Stimulated activated CD8-positive, alpha-beta memory T cell treated with anti-CD3 and anti-CD28 coated beads, Interleukin-15, amount 100 ng/mL, for 1 hour (primary cell): ENCODE data around the gene ANKIB1.
A peak's percentile ranks its signal among the peaks of the same experiment; 100 is the strongest.
"Not testable (repeated sequence)": the region's sequence is repeated elsewhere in the genome, so short reads cannot be mapped to it uniquely, and the experiment has no call there.

Source experiments
- DNase-seq: peaks from one replicate; pipeline ENCODE4 v3.0.0-alpha.2; 2020; ENCODE audit warnings: low read depth

ANKIB1 gene, protein sequence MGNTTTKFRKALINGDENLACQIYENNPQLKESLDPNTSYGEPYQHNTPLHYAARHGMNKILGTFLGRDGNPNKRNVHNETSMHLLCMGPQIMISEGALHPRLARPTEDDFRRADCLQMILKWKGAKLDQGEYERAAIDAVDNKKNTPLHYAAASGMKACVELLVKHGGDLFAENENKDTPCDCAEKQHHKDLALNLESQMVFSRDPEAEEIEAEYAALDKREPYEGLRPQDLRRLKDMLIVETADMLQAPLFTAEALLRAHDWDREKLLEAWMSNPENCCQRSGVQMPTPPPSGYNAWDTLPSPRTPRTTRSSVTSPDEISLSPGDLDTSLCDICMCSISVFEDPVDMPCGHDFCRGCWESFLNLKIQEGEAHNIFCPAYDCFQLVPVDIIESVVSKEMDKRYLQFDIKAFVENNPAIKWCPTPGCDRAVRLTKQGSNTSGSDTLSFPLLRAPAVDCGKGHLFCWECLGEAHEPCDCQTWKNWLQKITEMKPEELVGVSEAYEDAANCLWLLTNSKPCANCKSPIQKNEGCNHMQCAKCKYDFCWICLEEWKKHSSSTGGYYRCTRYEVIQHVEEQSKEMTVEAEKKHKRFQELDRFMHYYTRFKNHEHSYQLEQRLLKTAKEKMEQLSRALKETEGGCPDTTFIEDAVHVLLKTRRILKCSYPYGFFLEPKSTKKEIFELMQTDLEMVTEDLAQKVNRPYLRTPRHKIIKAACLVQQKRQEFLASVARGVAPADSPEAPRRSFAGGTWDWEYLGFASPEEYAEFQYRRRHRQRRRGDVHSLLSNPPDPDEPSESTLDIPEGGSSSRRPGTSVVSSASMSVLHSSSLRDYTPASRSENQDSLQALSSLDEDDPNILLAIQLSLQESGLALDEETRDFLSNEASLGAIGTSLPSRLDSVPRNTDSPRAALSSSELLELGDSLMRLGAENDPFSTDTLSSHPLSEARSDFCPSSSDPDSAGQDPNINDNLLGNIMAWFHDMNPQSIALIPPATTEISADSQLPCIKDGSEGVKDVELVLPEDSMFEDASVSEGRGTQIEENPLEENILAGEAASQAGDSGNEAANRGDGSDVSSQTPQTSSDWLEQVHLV

DNA sequence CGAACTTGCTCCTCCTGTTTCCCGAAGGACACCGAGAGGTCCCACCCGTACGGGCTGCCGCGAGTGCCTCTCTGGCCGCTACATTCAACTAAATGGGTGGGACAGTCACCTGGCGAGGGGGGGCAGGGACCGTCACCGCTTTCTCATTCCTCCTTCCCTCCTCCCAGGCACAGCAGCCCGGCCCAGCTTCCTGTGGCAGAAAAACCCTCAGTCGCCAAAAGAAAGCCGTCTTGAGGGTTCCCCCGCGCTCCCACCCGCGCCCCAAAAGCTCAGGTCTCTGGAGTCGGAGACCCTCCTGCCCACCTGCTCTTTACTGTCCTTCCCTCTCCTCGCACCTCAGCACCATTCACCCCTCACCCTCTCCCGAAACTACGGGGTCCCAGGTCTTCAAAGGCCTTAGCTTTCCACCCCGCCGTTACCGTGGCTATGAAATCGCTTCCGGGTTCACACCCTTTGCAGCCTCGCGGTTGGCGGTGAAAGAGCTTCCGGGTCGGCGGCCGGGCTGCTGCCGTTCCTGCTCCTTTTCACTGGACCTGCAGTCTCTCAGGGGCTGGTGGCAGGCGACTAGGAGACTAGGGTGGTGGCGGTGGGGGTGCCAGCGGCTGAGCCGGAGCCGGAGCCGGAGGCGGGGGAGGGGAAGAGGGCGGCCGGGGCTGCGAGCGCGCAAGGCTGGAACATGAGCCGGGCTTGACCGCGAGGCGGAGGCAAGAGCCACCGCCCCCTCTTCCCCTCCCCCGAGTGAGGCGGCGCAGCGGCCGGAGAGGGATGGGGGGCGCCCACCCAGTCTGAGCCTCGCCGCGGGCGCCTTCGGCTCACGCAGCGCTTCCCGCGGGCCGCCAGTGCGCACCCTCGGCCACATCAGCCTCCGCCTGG, at the start of gene ANKIB1, which contains the start of gene KRIT1:
Gene ANKIB1 (plus strand): TSS at position 488 of the 873 bp plus-strand sequence. CDS start 49,005 bp downstream, outside the sequence.
Gene KRIT1 (minus strand): TSS at position 428 of the 873 bp plus-strand sequence. CDS start 3,779 bp downstream, outside the sequence.
- peak; percentile 73 for DNase-seq

DNA sequence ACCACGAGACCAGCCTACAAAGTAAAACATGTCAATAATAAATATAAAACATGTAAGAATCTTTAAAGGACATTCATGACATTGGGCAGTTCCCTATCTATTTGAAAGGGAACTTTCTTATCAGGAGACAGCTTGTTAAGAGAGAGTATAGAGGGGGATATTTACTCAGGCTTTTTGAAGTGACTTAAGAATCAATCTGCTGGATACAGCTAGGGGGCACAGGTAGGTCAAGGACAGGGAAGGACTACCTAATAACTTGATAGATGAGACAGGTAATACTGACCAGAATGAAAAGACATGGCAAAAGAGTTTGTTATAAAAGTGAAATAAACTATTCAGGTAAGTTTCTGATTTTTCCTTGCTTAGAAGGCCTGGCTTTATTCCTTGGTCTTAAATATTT, 45.0 kb upstream of the ANKIB1 start:
- DNase-seq: no peak

DNA sequence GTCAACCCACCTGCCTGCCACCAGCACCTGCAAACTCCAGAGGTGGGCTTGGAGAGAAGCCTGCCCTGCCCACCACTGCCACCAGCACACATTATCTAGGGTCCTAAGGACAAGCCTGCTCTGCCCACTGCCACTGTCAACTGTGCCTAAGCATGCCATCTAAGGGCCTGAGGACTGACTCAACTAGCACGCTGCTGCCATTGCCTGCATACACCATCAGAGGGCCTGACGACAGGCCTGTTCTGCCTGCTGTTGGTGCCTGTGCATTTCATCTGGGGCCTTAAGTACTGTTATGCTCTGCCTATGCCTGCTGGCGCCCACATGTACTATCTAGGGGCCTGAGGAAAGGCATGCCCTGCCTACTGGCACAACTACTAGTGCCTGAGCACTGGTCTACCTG, 39.8 kb upstream of the ANKIB1 start:
- no peak for DNase-seq

DNA sequence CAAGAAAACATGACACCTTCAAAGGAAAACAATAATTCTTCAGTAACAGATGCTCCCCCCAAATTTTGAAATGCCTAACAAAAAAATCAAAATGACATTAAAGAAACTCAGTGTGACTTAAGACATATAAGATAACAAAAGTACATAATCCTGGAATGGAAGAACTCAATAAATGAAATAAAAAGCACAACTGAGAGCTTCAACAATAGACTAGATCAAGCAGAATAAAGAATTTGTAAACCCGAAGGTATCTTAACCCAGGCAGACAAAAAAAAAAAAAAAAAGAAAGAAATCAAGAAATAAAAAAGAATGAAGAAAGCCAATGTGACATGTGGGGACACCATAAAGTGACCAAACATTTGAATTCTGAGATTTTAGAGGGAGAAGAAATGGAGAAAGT, 39.1 kb upstream of the ANKIB1 start:
- DNase-seq: no peak

DNA sequence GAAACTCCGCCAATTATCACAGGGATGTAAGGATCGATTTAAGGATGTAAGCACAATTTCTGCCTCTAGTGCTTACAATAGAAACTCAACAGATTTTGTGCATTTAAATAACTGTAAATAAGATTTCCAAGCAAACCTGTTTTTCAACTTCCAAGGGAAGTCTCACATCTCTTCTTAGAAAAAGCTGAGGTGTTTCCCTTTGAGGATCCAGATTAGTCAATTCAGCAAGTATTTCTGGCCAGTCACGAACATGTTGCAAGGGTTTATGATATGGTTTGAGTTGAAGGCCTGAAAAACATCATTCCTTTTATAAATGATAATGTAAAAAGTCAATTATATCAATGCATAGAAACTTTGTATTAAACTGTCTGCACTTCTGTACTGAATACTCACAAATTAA, 24.0 kb upstream of the ANKIB1 start:
- DNase-seq: no peak

DNA sequence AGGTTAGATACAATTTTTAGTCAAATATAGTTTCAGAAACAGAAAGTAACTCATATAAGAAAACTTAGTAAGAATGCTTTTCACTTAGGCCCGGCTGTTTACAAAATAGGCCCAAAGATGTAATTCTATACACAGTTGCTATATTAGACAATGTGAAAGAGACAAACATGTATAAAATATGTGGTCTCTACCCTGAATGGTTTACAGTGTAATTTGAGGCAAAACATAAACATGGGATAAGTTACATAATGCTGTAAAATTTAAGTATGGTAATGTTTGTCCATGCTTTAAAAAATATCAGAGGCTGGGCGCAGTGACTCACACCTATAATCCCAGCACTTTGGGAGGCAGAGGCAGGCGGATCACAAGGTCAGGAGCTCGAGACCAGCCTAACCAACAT, 18.8 kb upstream of the ANKIB1 start:
- DNase-seq: no peak

DNA sequence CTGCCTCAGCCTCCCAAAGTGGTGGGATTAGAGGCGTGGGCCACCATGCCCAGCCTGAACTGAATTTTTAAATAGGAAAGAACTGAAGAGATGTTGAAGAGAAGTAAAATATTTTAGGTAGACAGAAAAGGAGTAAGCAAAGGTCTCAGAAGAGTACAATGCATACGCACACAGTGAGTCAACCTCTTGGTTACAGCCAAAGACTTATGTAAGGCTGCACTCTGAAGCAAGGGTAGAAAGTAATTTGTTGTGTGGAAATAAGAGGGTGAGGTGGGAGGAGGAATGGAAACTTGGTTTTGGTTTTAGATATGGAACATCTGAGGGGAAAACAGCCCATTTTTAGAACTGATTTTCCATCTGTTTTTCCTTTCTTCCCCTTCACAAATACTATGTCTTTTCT, 17.7 kb upstream of the ANKIB1 start:
- no peak for DNase-seq

DNA sequence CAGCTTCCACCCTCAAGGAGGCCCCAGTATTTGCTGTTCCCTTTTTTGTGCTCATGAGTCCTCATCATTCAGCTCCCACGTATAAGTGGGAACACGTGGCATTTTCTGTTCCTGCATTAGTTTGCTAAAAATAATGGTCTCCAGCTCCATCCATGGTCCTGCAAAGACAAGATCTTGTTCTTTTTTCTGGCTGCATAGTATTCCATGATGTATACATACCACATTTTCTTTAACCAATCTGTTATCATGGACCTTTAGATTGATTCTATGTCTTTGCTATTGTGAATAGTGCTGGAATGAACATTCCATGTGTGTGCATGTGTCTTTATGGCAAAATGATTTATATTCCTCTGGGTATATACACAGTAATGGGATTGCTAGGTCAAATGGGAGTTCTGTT, 17.0 kb upstream of the ANKIB1 start:
- no peak for DNase-seq

DNA sequence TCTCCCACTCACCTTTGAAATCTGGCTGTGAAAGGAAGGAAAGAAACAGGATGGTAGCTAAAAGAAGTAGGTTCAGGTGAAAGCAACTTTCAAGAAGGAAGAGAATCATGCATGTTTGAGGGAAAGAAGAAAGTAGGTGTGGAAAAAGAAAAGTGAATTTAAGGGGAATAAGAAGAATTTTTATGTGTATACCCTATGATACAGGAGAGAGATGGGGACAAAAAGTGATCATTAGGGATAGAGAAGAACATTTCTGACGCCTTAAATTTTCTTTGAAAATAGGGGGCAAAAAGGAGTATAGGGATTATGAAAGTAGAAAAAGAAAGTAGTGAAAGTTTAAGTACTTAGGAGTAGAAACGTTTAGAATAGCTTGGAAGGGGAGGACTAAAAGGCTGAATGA, 15.2 kb upstream of the ANKIB1 start:
- no peak for DNase-seq

DNA sequence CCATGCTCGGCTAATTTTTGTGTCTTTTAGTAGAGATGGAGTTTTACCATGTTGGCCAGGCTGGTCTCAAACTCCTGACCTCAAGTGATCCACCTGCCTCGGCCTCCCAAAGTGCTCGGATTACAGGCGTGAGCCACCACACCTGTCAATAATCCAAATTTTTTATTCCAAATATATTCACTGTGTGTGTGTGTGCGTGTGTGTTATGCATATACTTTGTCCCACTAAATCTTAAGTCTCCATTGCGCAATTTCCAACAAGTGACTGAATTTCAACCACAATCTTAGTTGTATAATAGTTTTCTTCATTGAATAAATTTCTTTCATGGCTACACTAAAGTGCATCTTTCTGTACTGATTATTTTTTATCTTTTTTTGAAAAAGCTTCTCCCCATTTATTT, 2.8 kb upstream of the ANKIB1 start:
- DNase-seq: no peak

DNA sequence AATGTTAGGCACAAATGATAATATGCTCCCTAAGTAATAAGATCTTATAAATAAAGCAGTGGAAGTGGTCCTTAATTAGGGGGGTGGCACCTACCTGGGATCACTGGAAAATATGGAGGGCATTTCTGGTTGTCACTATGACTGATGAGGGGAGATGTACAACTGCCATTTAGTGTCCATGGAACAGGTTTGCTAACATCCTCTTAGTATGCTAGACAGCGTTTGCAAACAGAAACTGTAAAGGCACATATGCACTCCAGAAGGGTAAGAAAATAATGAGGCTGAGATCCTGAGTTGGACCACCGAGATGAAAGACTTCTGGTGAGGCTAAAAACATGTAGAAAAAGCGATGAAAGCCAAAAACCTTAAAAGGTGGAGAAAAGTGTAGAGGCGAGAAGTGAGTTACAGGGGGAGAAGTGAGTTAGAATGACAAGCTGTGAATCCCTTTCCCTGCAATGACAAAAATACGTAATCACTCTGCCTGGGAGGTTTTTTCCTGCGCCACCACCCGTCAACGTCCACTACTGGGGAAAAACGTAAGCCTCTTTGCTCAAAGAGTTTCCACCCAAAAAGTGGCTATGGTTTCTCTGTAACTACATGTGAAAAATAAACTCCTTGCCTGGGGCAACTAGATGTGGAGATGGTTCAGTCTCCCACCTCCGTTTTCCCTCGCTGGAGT, 827 bp upstream of the ANKIB1 start:
- DNase-seq: no peak

DNA sequence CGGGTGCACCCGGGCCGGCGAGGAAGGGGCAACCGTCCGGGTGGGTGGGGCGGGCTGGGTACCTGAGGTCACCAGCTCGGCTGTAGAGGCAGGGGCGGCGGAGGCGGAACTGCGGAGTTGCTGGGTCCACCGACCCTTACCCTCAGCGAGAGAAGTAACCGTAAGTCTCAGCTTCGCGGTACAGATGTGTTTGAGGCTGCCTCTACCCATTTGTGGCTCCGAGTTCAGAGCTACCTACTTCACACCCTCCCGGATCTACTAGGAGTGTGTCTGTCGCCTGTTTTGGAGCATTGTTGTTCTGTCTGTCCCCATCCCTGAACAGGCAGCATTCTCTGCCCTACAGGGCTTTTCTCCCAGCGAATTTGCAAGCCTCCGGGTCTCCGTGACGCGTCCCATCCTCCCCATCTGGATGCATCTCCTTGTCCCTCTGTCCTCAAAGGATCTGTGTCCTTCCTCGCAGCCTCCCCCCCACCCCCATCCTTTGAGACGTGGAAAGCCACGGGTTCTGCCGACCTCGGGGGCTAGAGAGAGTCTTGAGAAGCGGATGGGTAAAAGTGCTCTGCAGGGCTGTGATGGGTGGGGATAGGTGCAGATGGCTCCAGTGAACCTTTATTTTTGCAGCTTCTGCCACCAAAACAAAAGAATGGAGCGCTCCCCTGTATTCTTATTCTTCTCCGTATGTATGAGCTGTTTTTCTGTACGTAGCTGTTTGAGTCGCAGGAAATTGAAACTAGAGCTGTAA, 757 bp downstream of the ANKIB1 start:
- no peak for DNase-seq

DNA sequence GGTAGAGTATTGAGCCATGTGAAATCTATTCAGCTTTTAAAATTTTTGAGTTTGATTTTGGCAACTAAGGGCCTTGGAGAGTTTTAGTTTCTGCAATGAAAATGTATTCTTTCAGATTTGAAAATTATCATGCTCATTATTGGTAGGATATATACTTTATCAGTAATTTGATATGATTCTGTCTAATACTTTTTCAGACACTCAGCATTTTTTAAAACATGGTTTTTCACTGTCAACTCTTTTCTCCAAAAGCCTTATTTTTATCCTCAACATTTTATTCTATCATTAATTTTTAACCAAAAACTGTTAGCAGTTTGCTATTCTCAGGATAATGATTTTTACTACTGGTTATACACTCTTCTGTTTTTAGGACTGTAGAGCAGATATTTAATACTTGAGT, 4.8 kb downstream of the ANKIB1 start:
- no peak for DNase-seq

DNA sequence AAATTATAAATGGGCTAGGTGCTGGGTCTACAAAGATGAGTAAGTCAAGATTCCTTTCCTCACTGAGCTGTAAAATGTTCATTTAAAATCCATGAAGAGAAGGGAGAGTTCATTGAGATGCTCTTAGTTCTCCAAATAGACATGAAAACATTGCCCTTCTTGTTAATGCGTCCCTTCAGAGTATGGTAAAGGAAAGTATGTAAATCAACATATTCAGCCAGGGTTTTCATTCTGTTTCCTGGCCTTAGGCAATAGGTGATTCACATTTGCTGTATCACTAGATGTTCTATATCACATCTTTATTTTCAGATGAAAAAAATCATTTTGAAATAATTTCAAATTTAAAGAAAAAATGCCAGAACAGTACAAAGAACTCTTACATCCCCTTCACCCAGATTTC, 5.4 kb downstream of the ANKIB1 start:
- no peak for DNase-seq

DNA sequence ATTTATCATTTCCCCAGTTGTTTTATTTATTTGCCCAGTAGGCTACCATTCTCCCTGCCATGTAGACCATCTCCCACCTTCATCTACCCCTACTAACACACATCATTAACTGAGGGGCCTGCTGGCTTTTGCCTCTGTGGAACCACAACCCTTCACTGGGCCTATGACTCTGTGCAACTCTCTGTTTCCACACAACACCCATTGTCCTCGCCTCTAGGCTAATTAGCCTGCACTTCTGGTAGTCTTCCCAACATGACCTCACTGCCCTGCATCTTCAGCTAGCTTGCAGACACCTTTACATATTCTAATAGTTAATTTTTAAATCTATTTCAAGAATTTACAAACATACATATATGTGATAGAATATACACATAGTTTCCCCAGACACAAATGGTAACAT, 7.5 kb downstream of the ANKIB1 start:
- no peak for DNase-seq

DNA sequence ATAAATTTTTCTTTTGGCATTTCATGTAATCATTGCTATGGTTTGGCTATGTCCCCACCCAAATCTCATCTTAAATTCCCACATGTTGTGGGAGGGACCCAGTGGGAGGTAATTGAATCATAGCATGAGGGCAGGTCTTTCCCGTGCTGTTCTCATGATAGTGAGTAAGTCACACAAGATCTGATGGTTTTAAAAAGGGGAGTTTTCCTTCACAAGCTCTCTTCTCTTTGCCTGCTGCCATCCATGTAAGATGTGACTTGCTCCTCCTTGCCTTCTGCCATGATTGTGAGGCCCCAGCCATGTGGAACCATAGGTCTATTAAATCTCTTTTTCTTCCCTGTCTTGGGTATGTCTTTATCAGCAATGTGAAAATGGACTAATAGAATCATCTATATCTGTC, 9.0 kb downstream of the ANKIB1 start:
- DNase-seq: not testable (repeated sequence)

DNA sequence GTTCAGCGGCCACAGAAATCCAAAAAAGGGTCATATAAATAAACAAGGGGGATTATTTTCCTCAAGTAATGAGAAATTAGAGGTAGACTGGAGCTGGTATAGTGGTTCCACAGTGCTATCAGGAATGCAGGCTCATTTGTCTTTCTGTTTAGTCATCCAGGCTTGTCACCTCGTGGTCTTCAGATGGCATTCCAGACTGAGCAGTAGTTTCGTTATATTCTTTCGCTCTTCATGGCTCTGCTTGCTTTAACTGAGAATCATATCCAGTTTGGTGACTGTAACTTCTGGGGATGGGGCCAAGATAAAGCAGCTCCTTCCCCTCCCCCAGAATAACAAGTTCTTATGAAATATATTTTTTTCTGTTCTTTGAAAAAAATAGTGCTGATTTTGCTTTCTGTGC, 9.5 kb downstream of the ANKIB1 start:
- no peak for DNase-seq

DNA sequence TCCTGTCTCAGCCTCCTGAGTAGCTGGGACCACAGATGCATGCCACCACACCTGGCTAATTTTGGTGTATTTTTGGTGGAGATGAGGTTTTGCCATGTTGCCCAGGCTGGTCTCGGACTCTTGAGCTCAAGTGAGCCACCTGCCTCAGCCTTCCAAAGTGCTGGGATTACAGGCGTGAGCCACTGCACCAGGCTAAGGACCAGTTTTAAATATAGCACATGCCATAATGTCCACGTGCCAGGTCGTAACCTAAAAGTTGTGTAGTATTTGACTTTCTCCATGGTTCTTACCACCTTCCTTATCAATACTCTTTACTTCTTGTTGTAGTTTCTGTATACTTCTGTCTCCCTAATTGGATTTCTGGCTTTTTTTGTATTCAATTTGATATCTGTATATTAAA, 13.3 kb downstream of the ANKIB1 start:
- DNase-seq: no peak

DNA sequence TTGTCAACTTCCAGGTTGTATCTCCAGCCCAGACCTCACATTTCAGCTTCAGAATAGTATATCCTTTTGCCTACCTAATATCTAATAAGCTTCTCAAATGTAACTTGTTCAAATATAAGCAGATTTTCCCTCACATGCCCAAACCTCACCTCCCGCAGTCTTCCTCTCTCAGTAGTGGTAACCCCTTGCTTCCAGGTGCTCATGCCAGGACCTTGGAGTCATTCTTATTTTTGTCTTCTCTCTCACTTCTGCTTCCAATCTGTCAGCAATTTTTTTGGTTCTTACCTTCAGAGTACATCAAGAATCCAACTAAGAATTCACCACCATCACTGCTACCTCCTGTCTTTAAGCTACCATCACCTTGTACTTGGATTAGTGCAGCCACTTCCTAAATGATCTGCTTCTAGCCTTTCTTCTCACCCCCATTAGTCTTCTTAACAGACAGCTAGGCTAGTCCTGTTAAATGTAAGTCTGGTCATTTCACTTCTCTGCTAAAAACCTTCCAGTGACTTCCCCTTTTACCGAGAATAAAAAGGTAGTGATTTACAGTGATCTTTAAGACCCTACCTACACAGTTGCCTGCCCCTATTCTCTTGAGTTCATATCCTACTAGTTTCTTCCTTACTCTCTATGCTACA, 14.0 kb downstream of the ANKIB1 start:
- DNase-seq: no peak

DNA sequence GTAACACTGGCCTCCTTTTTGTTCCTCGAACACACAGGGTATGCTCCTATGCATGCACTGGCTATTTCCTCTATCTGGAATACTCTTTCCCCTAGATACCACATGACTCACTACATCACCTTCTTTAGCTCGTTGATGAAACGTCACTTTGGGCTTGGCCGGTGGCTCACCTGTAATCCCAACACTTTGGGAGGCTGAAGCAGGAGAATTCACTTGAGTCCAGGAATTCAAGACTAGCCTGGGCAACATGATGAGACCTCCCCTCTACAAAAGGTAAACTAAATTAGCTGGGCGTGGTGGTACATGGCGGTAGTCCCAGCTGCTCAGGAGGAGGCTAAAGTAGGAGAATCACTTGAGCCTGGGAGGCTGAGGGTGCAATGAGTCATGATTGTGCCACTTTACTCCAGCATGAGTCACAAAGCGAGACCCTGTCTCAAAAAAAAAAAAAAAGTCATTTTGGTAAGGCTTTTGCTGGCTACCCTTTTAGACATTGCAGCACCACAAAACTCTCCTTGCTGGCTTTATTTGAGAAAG, 14.5 kb downstream of the ANKIB1 start:
- no peak for DNase-seq
